ENCODE measurements around the gene SUGCT. TPM values are rescaled to one million over a fixed set of nuclear protein-coding genes. Genes with fewer than 3 reads are reported as not detected.

The SUGCT gene
- total RNA-seq, 1 experiment from 2014 or later = 9.9 TPM

DNA sequence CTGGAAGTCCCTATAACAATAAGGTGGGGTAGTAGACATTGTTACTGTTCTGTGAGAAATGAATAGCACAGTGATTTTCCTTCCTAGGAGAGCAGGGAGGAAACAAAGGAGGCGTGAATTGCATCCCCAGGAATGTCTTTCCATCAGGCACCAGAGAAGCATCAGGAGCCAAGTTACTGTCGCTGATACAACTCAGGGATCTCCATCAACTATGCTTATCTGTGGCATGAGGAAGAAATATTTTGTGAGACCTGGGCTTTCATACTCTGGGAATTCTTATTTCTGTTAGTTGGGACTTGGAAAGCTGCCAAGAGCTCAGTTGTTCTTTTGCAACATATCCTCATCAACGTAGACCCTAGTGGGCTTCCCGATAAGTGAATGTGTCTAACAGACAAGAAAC, 622.3 kb downstream of the SUGCT start:
- Histone ChIP-seq H3K4me1 (peaks cover 4% of the 10 kb centered on the region; the same call in 1 of the 2 replicates), H3K27me3 (replicated peaks; ENCODE audit: control insufficient read depth, insufficient read depth, low read length) (no peaks in the 10 kb centered on the region), H3K36me3 (ENCODE audit: control insufficient read depth, insufficient read depth, low read length) (no peaks in the 10 kb centered on the region), H3K4me3 (ENCODE audit: low read depth, low read length) (no peak overlapping the region), H3K9me3 (no peaks in the 10 kb centered on the region)
- Mint-ChIP-seq H3K4me1 (ENCODE audit: low read depth, unreplicated experiment) (no peaks in the 10 kb centered on the region), H3K27ac (ENCODE audit: unreplicated experiment) (no peak overlapping the region), H3K4me3 (ENCODE audit: unreplicated experiment) (no peak overlapping the region), H3K9me3 (ENCODE audit: unreplicated experiment) (no peaks in the 10 kb centered on the region), H3K27me3 (ENCODE audit: insufficient read depth, unreplicated experiment) (no peaks in the 10 kb centered on the region), H3K36me3 (ENCODE audit: insufficient read depth, unreplicated experiment) (no peaks in the 10 kb centered on the region)
- no peak for DNase-seq
- ChIA-PET CTCF (no interaction called here), POLR2A (no interaction called here)
- BruUV-seq (replicated peaks) = no TSS peak
- intact Hi-C loops (cut with micrococcal nuclease; ENCODE audit: unreplicated experiment) = no loop called here
- TF ChIP-seq, protein P1, sequence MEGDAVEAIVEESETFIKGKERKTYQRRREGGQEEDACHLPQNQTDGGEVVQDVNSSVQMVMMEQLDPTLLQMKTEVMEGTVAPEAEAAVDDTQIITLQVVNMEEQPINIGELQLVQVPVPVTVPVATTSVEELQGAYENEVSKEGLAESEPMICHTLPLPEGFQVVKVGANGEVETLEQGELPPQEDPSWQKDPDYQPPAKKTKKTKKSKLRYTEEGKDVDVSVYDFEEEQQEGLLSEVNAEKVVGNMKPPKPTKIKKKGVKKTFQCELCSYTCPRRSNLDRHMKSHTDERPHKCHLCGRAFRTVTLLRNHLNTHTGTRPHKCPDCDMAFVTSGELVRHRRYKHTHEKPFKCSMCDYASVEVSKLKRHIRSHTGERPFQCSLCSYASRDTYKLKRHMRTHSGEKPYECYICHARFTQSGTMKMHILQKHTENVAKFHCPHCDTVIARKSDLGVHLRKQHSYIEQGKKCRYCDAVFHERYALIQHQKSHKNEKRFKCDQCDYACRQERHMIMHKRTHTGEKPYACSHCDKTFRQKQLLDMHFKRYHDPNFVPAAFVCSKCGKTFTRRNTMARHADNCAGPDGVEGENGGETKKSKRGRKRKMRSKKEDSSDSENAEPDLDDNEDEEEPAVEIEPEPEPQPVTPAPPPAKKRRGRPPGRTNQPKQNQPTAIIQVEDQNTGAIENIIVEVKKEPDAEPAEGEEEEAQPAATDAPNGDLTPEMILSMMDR (IDR thresholded peaks at IDR 0.05; ENCODE audit: insufficient read depth in 1 of 2, low read depth in 1 of 2, low read length in 1 of 2, severe bottlenecking in 1 of 2, unreplicated experiment in 1 of 2) = no peak

DNA sequence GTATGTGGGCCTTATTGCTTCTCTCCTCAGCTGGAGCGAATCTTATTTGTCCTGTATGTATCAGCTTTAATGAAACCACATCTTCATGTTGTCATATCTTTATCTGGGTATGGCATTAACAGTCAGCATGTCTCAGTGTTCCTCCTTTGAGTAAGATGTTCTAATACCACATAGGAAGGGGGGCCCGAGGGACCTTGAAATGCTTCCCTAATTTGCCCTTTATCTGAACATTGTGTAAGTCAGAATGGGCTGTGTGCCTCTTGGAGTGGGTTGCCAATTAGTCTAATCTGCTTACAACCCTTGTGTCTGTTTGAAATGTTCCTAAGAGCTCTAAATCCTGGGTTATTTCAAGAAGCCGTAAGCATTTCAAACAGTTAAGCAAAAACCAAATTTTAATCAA, 623.8 kb downstream of the SUGCT start:
- POLR2A ChIA-PET = no interaction called here
- TF ChIP-seq, protein P1 (IDR thresholded peaks at IDR 0.05; ENCODE audit: insufficient read depth in 1 of 2, low read depth in 1 of 2, low read length in 1 of 2, severe bottlenecking in 1 of 2, unreplicated experiment in 1 of 2) = no peak
- Histone ChIP-seq H3K4me3 (ENCODE audit: low read depth, low read length) (no peak overlapping the region), H3K9me3 (no peaks in the 10 kb centered on the region), H3K27me3 (replicated peaks; ENCODE audit: control insufficient read depth, insufficient read depth, low read length) (no peaks in the 10 kb centered on the region), H3K4me1 (peaks cover 4% of the 10 kb centered on the region; the same call in 1 of the 2 replicates), H3K36me3 (ENCODE audit: control insufficient read depth, insufficient read depth, low read length) (no peaks in the 10 kb centered on the region)
- H3K27ac Mint-ChIP-seq (ENCODE audit: unreplicated experiment) = no peak overlapping the region
- no peak overlapping the region for H3K4me3 Mint-ChIP-seq (ENCODE audit: unreplicated experiment)
- H3K4me1 Mint-ChIP-seq (ENCODE audit: low read depth, unreplicated experiment) = no peaks in the 10 kb centered on the region
- no peaks in the 10 kb centered on the region for H3K36me3 Mint-ChIP-seq (ENCODE audit: insufficient read depth, unreplicated experiment)
- no TSS peak for BruUV-seq (replicated peaks)
- no peak for DNase-seq
- intact Hi-C loops (cut with micrococcal nuclease; ENCODE audit: unreplicated experiment) = no loop called here
- CTCF ChIA-PET = no interaction called here
- H3K9me3 Mint-ChIP-seq (ENCODE audit: unreplicated experiment) = no peaks in the 10 kb centered on the region
- H3K27me3 Mint-ChIP-seq (ENCODE audit: insufficient read depth, unreplicated experiment) = no peaks in the 10 kb centered on the region

DNA sequence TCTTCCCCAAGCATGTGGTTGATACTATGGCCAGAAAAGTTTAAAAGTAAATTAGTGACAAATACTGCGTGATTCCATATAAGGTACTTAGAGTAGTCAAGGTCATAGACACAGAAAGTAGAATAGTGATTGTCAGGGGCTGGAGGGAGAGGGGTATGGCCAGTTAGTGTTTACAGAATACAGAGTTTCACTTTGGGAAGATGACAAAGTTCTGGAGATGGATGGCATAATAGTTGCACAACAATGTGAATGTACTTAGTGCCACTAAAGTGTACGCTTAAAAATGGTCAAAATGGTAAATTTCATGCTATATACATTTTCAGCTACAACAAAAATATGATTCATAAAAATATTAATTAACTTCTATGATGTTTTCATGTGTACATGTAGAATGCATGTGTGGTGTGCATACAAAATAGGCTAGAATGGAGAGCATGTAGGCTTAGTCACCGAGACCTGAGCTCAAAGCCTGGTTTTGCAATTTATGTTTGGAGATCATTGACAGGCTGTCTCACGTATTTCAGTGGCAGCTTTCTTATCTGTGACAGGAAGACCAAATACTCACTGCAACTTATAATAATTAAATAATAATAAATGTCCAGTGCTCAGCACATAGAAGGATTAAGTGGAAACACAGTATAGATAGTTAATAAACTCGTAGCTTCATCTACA, 625.6 kb downstream of the SUGCT start:
- H3K27ac Mint-ChIP-seq (ENCODE audit: unreplicated experiment) = no peak overlapping the region
- no peaks in the 10 kb centered on the region for H3K27me3 Mint-ChIP-seq (ENCODE audit: insufficient read depth, unreplicated experiment)
- intact Hi-C loops (cut with micrococcal nuclease; ENCODE audit: unreplicated experiment) = loop anchor here (5.0 kb wide), 1 partner anchor 433 kb away; no protein-coding TSS in a partner anchor
- no peaks in the 10 kb centered on the region for H3K4me1 Mint-ChIP-seq (ENCODE audit: low read depth, unreplicated experiment)
- H3K27me3 ChIP-seq (replicated peaks; ENCODE audit: control insufficient read depth, insufficient read depth, low read length) = no peaks in the 10 kb centered on the region
- BruUV-seq (replicated peaks) = no TSS peak
- ChIA-PET POLR2A (no interaction called here), CTCF (no interaction called here)
- no peaks in the 10 kb centered on the region for H3K36me3 ChIP-seq (ENCODE audit: control insufficient read depth, insufficient read depth, low read length)
- TF ChIP-seq, protein P1 (IDR thresholded peaks at IDR 0.05; ENCODE audit: insufficient read depth in 1 of 2, low read depth in 1 of 2, low read length in 1 of 2, severe bottlenecking in 1 of 2, unreplicated experiment in 1 of 2) = no peak
- H3K36me3 Mint-ChIP-seq (ENCODE audit: insufficient read depth, unreplicated experiment) = no peaks in the 10 kb centered on the region
- peaks cover 4% of the 10 kb centered on the region; the same call in 1 of the 2 replicates for H3K4me1 ChIP-seq
- H3K9me3 ChIP-seq = no peaks in the 10 kb centered on the region
- DNase-seq = no peak
- no peak overlapping the region for H3K4me3 ChIP-seq (ENCODE audit: low read depth, low read length)
- no peak overlapping the region for H3K4me3 Mint-ChIP-seq (ENCODE audit: unreplicated experiment)
- H3K9me3 Mint-ChIP-seq (ENCODE audit: unreplicated experiment) = no peaks in the 10 kb centered on the region
